HEK293 (cell line): Measurements from ENCODE around the gene KRTAP1-1.
A peak's percentile ranks its signal among the peaks of the same experiment; 100 is the strongest.

ENCODE experiments used
- CTCF ChIA-PET: fragments of 350-600 bp; formaldehyde crosslinking; extraction: SDS; loops from one replicate; lab custom pipeline; 2021; ENCODE audit warnings: antibody characterized with exemption; lab: Yijun Ruan, JAX
- POLR2A ChIA-PET: fragments of 300-600 bp; formaldehyde crosslinking; extraction: SDS; loops from one replicate; lab custom pipeline; 2020; ENCODE audit warnings: antibody characterized with exemption, inconsistent platforms; lab: Yijun Ruan, JAX
- H3K27ac ChIP-seq: fragments of 200-500 bp; sonication (Bioruptor generic); 2 replicates; pipeline ENCODE4 v1.5.1; 2014; ENCODE audit warnings: low read depth, low read length, control low read depth, inconsistent platforms; ENCODE audit errors: extremely low read depth
- H3K36me3 ChIP-seq, 2 experiments: fragments of 200-500 bp in 1 of 2; sonication (Bioruptor generic) in 1 of 2; 1 replicate in 1 of 2; 2 replicates in 1 of 2; pipeline ENCODE4 v1.5.1; 2014 to 2017; ENCODE audit warnings: inconsistent platforms in 2 of 2, low read length in 2 of 2; ENCODE audit not compliant: control insufficient read depth in 2 of 2, insufficient read depth in 1 of 2
- H3K4me1 ChIP-seq: fragments of 200-500 bp; sonication (Bioruptor generic); 2 replicates; pipeline ENCODE4 v1.5.1; 2014; ENCODE audit warnings: mild to moderate bottlenecking, low read length, inconsistent platforms; ENCODE audit not compliant: control insufficient read depth, insufficient read depth
- H3K4me3 ChIP-seq: 2 replicates; pipeline ENCODE4 v1.5.1; 2011; ENCODE audit warnings: low read depth, mild to moderate bottlenecking, control low read depth, low read length, moderate library complexity
- H3K9me3 ChIP-seq: fragments of 200-500 bp; sonication (Bioruptor generic); 2 replicates; pipeline ENCODE4 v1.5.1; 2014; ENCODE audit warnings: low read depth, low read length, inconsistent platforms; ENCODE audit not compliant: control insufficient read depth, insufficient read depth
- KLF9 ChIP-seq: fragments of 450-650 bp; formaldehyde crosslinking; IDR thresholded peaks from 2 replicates; pipeline ENCODE4 v1.5.1; 2016; ENCODE audit warnings: missing biosample characterization, missing genetic modification characterization, low read depth
- PRDM1 ChIP-seq: fragments of 450-650 bp; formaldehyde crosslinking; IDR thresholded peaks from 2 replicates; pipeline ENCODE4; 2016; ENCODE audit warnings: missing biosample characterization, missing genetic modification characterization
- ZBTB21 ChIP-seq: fragments of 450-650 bp; formaldehyde crosslinking; IDR thresholded peaks from 2 replicates; pipeline ENCODE4 v1.5.1; 2017; ENCODE audit warnings: missing biosample characterization, missing genetic modification characterization
- ZNF132 ChIP-seq: fragments of 450-650 bp; formaldehyde crosslinking; IDR thresholded peaks from 2 replicates; pipeline ENCODE4 v1.5.1; 2017; ENCODE audit warnings: missing biosample characterization, missing genetic modification characterization, borderline replicate concordance
- ZNF138 ChIP-seq: fragments of 450-650 bp; formaldehyde crosslinking; IDR thresholded peaks from 2 replicates; pipeline ENCODE4 v1.5.1; 2016; ENCODE audit warnings: missing biosample characterization, missing genetic modification characterization, borderline replicate concordance
- ZNF311 ChIP-seq: fragments of 450-650 bp; formaldehyde crosslinking; IDR thresholded peaks from 2 replicates; pipeline ENCODE4 v1.5.1; 2017; ENCODE audit warnings: missing biosample characterization, missing genetic modification characterization, borderline replicate concordance
- ZNF335 ChIP-seq: fragments of 450-650 bp; formaldehyde crosslinking; conservative IDR thresholded peaks from 2 replicates; pipeline ENCODE4 v1.5.1; 2016; ENCODE audit warnings: missing biosample characterization, missing genetic modification characterization
- ZNF394 ChIP-seq: fragments of 450-650 bp; formaldehyde crosslinking; IDR thresholded peaks from 2 replicates; pipeline ENCODE4 v1.5.1; 2016; ENCODE audit warnings: missing biosample characterization, missing genetic modification characterization, mild to moderate bottlenecking, moderate library complexity, borderline replicate concordance
- ZNF433 ChIP-seq: fragments of 450-650 bp; formaldehyde crosslinking; IDR thresholded peaks from 2 replicates; pipeline ENCODE4 v1.5.1; 2016; ENCODE audit warnings: missing biosample characterization, missing genetic modification characterization, low read depth
- ZNF664 ChIP-seq: fragments of 450-650 bp; formaldehyde crosslinking; IDR thresholded peaks from 2 replicates; pipeline ENCODE4 v1.5.1; 2016; ENCODE audit warnings: missing biosample characterization, missing genetic modification characterization
- ZNF777 ChIP-seq: fragments of 450-650 bp; formaldehyde crosslinking; IDR thresholded peaks from 2 replicates; pipeline ENCODE4 v1.5.1; 2017; ENCODE audit warnings: missing biosample characterization, missing genetic modification characterization, borderline replicate concordance
- ZNF837 ChIP-seq: fragments of 450-650 bp; formaldehyde crosslinking; IDR thresholded peaks from 2 replicates; pipeline ENCODE4 v1.5.1; 2016; ENCODE audit warnings: missing biosample characterization, missing genetic modification characterization
- ZSCAN30 ChIP-seq: fragments of 450-650 bp; IDR thresholded peaks from 2 replicates; pipeline ENCODE4 v1.5.1; 2018; ENCODE audit warnings: missing biosample characterization, mild to moderate bottlenecking, missing genetic modification characterization, moderate library complexity
- TF ChIP-seq, protein P1 (sequence below): fragments of 450-650 bp; formaldehyde crosslinking; IDR thresholded peaks from 2 replicates; pipeline ENCODE4 v1.5.1; 2016; ENCODE audit warnings: missing biosample characterization, missing genetic modification characterization, low read depth
- TF ChIP-seq, protein P2 (sequence below): fragments of 450-650 bp; formaldehyde crosslinking; IDR thresholded peaks from 2 replicates; pipeline ENCODE4 v1.5.1; 2016; ENCODE audit warnings: missing biosample characterization, missing genetic modification characterization
- TF ChIP-seq, protein P3 (sequence below): fragments of 450-650 bp; formaldehyde crosslinking; IDR thresholded peaks from 2 replicates; pipeline ENCODE4 v1.5.1; 2016; ENCODE audit warnings: missing biosample characterization, missing genetic modification characterization
- TF ChIP-seq, protein P4 (sequence below): fragments of 450-650 bp; IDR thresholded peaks from 2 replicates; pipeline ENCODE4 v1.5.1; 2018; ENCODE audit warnings: missing biosample characterization, mild to moderate bottlenecking, missing genetic modification characterization
- TF ChIP-seq, protein P5 (sequence below): fragments of 450-650 bp; formaldehyde crosslinking; IDR thresholded peaks from 2 replicates; pipeline ENCODE4 v1.5.1; 2016; ENCODE audit warnings: missing biosample characterization, missing genetic modification characterization
- TF ChIP-seq, protein P6 (sequence below): fragments of 450-650 bp; formaldehyde crosslinking; IDR thresholded peaks from 2 replicates; pipeline ENCODE4 v1.5.1; 2016; ENCODE audit warnings: missing biosample characterization, missing genetic modification characterization

The KRTAP1-1 gene

DNA sequence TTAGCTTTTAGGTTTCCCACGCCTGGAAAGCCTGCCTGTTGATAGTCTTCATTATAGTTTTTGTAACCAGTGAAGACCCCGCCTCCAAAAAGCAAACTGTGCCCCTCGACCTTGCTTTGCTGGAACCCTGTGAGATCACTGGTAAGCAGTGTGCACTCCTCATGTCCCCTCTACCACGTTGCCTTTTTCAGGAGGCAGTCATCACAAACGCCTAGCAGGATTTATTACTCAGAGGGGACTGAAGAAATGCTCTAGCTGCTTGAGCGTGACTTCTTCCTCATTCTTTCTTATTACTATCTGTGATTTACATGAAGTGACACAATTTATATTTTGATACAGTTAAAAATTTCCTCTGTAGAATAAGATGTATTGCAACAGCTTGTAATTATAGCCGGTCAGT is 25.8 kb downstream of the KRTAP1-1 start:
- POLR2A ChIA-PET, result no interaction called here

DNA sequence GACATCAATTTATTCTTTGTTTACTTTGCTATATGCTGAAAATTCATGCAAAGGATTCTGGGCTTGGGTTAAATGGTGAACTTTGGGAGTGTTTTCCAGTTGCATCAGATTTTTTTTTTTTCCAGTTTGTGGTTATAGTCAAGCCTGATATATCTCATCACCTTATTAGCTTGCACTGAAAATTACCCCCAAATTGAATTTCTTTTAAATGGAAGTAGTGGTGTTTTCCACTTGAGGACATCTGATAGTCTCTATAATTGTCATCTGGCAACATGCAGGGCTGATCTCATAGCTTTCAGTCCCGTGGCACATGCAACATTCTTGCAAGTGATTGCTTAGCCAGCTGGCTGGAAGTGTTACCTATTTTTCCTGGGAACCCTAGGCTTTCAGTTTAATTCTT is 27.6 kb downstream of the KRTAP1-1 start:
- H3K27ac ChIP-seq, result no peak overlapping the region
- POLR2A ChIA-PET, result no interaction called here
- no peaks in the 10 kb centered on the region for H3K4me1 ChIP-seq
- H3K36me3 ChIP-seq, result no peaks in the 10 kb centered on the region
- no peak overlapping the region for H3K4me3 ChIP-seq
- H3K9me3 ChIP-seq, result no peaks in the 10 kb centered on the region
- CTCF ChIA-PET, result interaction anchor here (0.6 to 1.2 kb wide), 2 partner anchors 317 to 394 kb away, joined by 4 read pairs; no protein-coding TSS in a partner anchor
- TF ChIP-seq ZBTB21 (tag by site-specific recombination) (peak; percentile 47; the same call in 1 of the 2 replicates), KLF9 (tag by site-specific recombination) (no peak), ZNF777 (tag by site-specific recombination) (no peak), ZNF335 (tag by site-specific recombination) (peak; percentile 28; the same call in 1 of the 2 replicates), ZNF132 (tag by site-specific recombination) (no peak), PRDM1 (tag by site-specific recombination) (no peak), ZNF311 (tag by site-specific recombination) (no peak), ZNF138 (no peak)
- TF ChIP-seq, protein P1, sequence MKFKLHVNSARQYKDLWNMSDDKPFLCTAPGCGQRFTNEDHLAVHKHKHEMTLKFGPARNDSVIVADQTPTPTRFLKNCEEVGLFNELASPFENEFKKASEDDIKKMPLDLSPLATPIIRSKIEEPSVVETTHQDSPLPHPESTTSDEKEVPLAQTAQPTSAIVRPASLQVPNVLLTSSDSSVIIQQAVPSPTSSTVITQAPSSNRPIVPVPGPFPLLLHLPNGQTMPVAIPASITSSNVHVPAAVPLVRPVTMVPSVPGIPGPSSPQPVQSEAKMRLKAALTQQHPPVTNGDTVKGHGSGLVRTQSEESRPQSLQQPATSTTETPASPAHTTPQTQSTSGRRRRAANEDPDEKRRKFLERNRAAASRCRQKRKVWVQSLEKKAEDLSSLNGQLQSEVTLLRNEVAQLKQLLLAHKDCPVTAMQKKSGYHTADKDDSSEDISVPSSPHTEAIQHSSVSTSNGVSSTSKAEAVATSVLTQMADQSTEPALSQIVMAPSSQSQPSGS, result 0 out of 2 replicates have a peak, but pooled peaks have one; percentile 11

More for the DNA sequence above, 25.8 kb downstream of the KRTAP1-1 start:
- no peak overlapping the region for H3K4me3 ChIP-seq
- no peaks in the 10 kb centered on the region for H3K36me3 ChIP-seq
- CTCF ChIA-PET, result no interaction called here
- TF ChIP-seq, protein P2, sequence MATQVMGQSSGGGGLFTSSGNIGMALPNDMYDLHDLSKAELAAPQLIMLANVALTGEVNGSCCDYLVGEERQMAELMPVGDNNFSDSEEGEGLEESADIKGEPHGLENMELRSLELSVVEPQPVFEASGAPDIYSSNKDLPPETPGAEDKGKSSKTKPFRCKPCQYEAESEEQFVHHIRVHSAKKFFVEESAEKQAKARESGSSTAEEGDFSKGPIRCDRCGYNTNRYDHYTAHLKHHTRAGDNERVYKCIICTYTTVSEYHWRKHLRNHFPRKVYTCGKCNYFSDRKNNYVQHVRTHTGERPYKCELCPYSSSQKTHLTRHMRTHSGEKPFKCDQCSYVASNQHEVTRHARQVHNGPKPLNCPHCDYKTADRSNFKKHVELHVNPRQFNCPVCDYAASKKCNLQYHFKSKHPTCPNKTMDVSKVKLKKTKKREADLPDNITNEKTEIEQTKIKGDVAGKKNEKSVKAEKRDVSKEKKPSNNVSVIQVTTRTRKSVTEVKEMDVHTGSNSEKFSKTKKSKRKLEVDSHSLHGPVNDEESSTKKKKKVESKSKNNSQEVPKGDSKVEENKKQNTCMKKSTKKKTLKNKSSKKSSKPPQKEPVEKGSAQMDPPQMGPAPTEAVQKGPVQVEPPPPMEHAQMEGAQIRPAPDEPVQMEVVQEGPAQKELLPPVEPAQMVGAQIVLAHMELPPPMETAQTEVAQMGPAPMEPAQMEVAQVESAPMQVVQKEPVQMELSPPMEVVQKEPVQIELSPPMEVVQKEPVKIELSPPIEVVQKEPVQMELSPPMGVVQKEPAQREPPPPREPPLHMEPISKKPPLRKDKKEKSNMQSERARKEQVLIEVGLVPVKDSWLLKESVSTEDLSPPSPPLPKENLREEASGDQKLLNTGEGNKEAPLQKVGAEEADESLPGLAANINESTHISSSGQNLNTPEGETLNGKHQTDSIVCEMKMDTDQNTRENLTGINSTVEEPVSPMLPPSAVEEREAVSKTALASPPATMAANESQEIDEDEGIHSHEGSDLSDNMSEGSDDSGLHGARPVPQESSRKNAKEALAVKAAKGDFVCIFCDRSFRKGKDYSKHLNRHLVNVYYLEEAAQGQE, result no peak
- TF ChIP-seq ZSCAN30 (tag by site-specific recombination) (no peak), ZNF433 (tag by site-specific recombination) (no peak), ZNF837 (no peak), ZNF394 (tag by site-specific recombination) (no peak), ZNF664 (no peak)
- TF ChIP-seq, protein P3, sequence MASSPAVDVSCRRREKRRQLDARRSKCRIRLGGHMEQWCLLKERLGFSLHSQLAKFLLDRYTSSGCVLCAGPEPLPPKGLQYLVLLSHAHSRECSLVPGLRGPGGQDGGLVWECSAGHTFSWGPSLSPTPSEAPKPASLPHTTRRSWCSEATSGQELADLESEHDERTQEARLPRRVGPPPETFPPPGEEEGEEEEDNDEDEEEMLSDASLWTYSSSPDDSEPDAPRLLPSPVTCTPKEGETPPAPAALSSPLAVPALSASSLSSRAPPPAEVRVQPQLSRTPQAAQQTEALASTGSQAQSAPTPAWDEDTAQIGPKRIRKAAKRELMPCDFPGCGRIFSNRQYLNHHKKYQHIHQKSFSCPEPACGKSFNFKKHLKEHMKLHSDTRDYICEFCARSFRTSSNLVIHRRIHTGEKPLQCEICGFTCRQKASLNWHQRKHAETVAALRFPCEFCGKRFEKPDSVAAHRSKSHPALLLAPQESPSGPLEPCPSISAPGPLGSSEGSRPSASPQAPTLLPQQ (tag by site-specific recombination), result no peak
- TF ChIP-seq, protein P4, sequence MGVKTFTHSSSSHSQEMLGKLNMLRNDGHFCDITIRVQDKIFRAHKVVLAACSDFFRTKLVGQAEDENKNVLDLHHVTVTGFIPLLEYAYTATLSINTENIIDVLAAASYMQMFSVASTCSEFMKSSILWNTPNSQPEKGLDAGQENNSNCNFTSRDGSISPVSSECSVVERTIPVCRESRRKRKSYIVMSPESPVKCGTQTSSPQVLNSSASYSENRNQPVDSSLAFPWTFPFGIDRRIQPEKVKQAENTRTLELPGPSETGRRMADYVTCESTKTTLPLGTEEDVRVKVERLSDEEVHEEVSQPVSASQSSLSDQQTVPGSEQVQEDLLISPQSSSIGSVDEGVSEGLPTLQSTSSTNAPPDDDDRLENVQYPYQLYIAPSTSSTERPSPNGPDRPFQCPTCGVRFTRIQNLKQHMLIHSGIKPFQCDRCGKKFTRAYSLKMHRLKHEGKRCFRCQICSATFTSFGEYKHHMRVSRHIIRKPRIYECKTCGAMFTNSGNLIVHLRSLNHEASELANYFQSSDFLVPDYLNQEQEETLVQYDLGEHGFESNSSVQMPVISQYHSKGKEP (tag by site-specific recombination), result no peak
- TF ChIP-seq, protein P5, sequence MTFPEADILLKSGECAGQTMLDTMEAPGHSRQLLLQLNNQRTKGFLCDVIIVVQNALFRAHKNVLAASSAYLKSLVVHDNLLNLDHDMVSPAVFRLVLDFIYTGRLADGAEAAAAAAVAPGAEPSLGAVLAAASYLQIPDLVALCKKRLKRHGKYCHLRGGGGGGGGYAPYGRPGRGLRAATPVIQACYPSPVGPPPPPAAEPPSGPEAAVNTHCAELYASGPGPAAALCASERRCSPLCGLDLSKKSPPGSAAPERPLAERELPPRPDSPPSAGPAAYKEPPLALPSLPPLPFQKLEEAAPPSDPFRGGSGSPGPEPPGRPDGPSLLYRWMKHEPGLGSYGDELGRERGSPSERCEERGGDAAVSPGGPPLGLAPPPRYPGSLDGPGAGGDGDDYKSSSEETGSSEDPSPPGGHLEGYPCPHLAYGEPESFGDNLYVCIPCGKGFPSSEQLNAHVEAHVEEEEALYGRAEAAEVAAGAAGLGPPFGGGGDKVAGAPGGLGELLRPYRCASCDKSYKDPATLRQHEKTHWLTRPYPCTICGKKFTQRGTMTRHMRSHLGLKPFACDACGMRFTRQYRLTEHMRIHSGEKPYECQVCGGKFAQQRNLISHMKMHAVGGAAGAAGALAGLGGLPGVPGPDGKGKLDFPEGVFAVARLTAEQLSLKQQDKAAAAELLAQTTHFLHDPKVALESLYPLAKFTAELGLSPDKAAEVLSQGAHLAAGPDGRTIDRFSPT, result no peak
- TF ChIP-seq, protein P6, sequence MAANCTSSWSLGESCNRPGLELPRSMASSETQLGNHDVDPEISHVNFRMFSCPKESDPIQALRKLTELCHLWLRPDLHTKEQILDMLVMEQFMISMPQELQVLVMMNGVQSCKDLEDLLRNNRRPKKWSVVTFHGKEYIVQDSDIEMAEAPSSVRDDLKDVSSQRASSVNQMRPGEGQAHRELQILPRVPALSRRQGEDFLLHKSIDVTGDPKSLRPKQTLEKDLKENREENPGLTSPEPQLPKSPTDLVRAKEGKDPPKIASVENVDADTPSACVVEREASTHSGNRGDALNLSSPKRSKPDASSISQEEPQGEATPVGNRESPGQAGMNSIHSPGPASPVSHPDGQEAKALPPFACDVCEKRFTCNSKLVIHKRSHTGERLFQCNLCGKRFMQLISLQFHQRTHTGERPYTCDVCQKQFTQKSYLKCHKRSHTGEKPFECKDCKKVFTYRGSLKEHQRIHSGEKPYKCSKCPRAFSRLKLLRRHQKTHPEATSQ (tag by site-specific recombination), result no peak
- H3K4me1 ChIP-seq, result no peaks in the 10 kb centered on the region
- no peaks in the 10 kb centered on the region for H3K9me3 ChIP-seq
- no peak overlapping the region for H3K27ac ChIP-seq
